HG02973 (cell line): ENCODE data around the gene PXN.
"Not testable (repeated sequence)": the region's sequence is repeated elsewhere in the genome, so short reads cannot be mapped to it uniquely, and the experiment has no call there.

Source experiments
- ATAC-seq: cut with Tn5 transposase; IDR thresholded peaks from one replicate; pipeline ENCODE4 v1.9.1; 2021; ENCODE audit warnings: moderate library complexity; ENCODE audit not compliant: unreplicated experiment

PXN gene

DNA sequence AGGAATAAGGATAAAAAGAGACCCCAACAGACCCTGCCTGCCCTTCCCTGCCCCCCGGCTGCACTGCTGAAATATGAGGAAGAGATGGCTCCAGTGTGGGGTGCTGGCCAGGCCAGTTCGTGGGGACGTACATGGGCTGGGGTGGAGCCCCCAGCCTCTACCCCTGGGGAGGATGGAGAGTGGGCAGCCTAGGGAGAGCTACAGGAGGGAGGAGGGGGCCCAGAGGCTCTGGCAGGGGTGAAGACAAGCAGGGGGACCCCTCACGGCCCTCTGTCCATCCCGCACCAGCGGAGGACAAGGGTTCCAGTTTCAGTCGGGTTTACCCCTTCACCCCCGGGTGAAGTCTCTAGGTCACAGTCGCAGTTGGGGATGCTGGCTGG, 53.6 kb downstream of the PXN start:
- no peak for ATAC-seq

DNA sequence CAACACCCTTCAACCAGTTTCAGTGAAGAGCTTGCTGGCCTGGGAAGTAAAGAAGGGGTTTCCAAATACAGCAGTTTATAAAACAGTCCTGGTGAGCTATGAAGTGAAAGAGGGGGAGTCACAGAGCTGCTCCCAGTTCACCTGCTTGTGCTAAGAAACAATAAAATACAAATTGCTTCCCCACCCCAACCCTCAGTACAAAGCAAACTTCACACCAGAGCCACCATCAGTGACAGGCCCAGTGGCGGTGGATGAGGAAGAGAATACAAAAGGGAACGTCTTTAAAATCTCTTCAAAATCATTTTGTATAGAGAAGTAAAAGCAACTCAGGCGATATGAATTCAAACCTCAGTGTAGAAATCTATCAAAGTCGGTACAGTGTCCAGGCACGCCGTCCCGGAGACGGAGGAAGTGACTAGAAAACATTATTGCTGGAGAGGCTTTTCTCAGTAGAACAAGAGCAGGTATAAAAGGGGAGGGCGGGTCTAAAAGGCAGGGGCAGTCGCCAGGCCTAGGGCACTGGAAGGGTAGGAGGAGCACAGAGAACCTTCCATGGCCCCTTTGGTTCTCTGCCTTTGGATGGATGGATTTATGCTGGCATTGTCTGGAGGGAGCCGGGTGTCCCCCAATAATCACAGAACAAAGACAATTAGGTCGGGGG, 54.2 kb downstream of the PXN start:
- no peak for ATAC-seq

DNA sequence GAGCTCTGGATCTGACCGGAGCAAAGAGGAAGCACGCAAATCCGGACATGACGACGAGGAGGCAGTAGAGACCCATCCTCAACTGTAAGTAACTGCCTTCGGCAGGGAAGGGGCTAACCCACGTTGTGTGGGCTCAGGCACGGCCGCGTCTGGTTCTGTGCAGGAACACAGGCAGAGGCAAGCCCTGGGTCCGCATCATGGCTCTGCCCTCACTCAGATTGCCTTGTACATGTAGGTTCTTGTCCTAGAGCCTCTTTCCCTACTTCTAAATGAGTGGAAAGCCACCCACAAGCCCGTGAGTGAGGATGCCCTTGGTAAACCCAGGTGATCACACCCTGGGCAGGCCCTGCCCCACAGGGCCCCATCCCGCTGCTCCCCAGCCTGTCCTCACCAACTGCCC, 55.7 kb downstream of the PXN start:
- ATAC-seq, result no peak

DNA sequence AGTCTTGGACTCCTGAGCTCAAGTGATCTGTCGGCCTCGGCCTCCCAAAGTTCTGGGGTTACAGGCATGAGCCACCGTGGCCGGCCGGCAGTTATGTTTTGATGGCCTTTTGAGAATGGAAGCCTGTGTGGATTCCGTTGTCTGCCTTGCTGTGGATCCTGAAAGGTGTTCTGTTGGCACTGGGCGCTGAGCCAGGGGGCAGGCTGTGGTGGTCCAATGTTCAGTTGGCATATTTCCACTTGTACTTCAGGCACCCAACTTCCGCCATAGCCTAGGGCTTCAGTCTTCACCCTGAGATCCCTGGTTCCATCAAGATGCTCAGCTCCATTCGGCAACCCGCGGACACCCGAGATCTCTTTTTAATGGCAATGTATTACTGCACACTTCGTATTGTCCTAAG, 58.3 kb downstream of the PXN start:
- ATAC-seq, result no peak

DNA sequence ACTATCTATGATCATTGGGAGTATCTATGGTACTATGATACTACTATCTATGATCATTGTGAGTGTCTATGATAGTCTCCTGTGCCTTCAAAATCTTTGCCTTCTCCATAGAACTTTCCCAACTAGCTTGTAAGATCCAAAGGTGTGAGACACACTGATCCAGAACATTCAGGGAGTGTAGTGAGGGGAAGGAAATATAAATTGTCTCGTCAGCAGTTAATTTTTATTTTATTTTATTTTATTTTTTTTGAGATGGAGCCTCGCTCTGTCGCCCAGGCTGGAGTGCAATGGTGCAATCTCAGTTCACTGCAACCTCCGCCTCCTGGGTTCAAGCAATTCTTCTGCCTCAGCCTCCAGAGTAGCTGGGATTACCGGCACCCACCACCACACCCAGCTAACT, 58.7 kb downstream of the PXN start:
- ATAC-seq, result not testable (repeated sequence)

DNA sequence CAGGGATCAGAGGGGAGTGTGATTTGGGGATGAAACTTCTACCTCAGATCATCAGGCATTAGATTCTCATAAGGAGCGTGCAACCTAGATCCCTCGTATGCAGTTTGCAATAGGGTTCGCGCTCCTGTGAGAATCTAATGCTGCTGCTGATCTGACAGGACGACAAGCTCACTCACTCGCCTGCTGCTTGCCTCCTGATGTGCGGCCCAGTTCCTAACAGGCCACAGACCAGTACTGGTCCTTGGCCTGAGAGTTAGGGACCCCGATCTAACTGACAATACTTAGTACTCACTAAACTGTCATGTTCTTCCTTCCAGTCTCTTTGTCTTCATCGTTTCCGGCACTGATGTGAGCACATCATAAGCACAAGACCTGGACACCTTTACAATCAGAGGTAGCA, 59.3 kb downstream of the PXN start:
- no peak for ATAC-seq

DNA sequence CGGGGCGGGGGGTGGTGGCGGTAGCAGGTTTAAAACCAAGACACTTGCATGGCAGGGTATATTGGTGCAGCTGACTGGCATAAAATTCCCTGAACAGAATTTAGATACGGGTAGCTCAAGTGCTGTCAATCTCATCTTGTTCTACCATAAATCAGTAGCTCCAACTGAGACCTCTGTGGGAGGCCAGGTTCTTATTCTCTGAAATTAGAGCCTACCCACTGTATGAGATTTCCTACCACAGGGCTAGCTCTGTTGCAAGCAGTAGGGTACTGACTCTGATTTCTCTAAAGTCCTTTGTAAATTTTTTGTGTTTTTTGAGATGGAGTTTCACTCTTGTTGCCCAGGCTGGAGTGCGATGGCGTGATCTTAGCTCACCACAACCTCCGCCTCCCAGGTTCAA, 61.4 kb downstream of the PXN start:
- ATAC-seq, result no peak

DNA sequence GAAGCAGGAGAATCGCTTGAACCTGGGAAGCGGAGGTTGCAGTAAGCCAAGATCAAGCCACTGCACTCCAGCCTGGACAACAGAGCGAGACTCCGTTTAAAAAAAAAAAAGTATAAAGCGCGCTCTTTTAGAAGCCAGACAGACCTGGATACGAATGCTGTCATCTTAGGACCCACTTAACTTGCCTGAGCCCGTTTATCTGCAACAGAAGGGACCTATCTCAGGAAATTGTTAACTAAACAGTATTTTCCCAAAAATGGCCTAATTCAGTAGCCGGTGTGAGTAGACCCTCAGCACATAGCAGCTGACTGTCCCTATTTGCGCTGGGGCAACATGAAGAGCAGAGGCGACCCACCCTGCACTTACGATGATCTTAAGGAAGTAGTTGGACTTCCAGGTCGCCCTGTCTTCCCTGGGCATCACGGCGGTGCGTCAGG, 65.1 kb downstream of the PXN start:
- no peak for ATAC-seq

DNA sequence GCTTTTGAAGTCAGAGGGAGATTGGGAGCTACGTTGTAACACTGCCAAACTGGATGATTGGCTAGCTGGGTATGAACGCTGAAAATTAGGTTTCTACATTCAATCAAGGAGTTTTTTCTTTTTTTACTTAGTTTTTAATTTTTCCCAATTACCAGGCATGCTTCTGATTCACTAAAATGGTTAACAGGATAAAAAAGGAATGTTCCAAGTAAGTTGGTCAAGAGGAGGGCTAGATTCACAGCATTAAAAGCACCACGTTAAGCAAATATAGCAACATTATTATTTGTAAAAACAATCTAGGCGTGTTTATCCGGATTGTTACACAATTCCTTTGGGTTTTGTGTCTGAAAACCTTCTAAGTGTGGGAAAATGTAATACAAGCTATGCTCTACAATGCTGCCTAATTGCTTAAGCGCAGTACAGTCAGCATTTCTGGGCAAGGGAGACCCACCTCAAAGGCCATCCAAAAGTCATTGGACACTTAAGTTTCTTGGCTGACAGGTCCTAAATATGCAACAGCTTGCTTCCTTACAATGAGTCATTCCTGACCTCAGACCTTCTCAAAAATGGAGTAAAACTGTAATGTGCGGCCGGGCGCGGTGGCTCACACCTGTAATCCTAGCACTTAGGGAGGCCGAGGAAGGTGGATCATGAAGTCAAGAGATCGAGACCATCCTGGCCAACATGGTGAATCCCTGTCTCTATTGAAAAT, 65.8 kb downstream of the PXN start:
- no peak for ATAC-seq

DNA sequence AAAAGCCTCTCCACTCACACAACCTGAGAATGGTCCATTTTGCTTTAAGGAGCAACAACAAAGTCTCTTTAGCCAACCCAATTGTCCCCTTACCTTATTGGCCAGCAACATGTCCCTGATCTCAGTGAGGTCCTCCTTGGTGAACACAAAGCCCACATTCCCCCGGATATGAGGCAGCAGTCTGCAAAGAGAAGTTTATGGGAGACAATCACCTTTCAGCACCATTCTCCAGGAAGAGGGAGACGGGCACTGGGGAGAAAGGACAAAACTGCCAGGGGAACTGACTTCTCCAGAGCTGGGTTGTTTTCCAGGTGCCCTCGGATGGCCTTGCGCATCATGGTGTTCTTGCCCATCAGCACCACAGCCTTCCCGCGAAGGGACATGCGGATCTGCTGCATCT, 66.5 kb downstream of the PXN start:
- no peak for ATAC-seq

DNA sequence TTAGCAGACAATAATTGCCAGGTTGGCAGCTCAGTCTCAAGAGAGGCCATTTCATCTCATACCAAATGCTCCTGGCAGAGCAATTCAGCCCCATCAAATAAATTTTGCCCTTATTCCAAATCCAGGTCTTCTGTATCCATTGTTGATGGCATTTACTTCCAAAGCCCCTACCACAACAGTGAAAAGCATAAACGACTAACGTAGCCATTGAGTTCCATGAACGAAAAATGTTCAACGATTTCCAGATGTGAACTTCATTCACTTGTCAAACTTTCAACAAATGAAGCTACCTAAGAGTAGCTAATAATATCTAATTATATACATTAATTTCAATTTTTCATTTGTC, 68.0 kb downstream of the PXN start:
- ATAC-seq, result no peak

DNA sequence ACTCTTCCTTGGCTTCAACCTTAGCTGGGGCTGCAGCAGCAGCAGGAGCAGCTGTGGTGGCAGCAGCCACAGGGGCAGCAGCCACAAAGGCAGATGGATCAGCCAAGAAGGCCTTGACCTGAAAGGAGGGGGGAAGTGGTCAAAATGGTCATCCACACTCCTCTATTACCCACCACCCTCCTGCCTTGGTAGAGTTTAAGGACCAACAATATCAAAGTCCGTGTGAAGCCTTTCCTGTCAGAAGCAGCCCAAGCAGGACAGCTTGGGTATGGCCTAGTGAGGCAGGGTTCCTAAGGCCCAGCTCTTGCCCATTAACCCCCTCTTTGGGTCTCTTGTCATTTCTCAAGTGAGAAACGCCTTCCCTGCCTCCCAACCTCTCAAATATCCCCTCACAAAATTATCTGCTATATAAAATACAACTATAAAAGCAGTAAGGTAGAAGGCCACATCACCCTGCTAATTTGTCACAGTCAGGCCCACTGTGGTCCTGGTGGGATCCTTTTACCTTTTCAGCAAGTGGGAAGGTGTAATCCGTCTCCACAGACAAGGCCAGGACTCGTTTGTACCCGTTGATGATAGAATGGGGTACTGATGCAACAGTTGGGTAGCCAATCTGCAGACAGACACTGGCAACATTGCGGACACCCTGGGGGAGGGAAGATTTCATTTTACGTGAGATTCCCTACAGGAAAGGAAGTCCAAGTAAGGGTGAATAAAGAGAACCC, 68.6 kb downstream of the PXN start:
- ATAC-seq, result not testable (repeated sequence)

DNA sequence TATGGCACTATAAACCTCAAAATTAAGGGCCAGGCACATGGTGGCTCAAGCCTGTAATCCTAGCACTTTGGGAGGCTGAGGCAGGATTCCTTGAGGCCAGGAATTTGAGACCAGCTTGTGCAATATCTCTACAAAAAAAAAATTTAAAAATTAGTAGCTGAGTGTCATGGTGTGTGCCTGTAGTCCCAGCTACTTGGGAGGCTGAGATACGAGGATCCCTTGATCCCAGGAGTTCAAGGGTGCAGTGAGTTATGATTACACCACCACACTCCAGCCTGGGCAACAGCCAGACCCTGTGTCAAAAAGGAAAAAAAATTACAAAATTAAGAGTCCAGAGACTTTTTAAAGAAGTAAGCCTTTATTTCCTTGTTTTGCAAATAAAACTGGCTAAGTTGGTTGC, 69.2 kb downstream of the PXN start:
- ATAC-seq, result no peak

DNA sequence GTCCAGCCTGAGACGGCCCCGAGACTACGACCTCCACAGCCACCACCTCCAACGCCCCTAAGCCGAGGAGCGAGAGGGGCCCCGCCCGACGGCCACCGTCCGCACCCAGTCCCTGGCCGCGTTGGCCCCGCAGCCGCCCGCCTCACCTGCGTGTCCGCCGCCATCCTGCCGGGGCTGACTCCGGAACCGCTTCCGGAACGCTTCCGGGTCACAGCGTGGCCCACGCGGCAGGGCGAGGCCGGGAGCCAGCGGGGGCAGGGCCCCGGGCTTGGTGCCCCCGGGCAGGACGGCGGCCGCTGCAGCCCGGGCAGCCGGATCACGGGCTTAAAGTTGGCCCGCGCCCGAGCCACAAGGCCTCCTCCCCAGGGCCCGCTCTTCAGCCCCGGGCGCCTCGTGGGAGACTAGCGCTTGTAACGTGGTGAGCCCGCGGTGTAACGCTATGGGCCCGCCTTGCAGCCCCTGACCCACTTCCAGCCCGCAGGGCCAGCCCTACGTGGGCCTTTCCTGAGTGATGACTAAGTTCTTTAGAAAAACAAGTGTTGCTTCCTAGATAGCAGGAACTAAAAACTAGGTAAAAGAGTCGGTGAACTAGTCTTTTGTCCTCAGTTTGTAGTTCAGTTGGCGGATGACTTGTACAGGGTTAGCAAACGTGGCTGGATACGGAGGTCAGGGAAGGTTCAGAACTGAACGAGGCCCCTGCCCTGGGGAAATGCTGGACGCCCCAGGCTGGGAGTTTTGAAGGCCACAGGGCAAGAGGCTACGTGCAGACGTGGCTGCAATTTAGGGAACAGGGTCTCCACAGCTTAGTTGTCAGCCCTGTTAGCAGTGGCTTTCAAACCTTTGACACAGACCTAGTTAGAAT, 70.8 kb downstream of the PXN start, which contains the start of gene GCN1:
TSS of gene GCN1 (minus strand) at position 182 of the 862 bp plus-strand sequence. CDS start at position 164, 18 bp downstream.
- ATAC-seq, result peak; percentile 68

DNA sequence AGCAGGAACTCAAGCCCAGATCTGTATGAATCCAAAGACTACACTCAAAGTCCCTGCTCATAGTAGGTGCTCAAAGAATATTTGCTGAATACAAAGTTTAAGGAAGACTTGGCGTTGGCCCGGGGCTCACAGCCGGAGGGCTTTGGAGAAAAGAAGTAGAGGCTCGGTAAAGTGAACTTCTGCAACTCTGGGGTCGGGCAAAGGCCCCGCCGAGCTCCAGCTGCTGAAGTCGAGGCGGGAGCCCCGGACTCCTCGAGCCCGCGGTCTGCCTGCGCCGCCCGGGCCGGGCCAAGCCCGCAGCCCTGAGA, 71.3 kb downstream of the PXN start:
- ATAC-seq, result peak; percentile 23

DNA sequence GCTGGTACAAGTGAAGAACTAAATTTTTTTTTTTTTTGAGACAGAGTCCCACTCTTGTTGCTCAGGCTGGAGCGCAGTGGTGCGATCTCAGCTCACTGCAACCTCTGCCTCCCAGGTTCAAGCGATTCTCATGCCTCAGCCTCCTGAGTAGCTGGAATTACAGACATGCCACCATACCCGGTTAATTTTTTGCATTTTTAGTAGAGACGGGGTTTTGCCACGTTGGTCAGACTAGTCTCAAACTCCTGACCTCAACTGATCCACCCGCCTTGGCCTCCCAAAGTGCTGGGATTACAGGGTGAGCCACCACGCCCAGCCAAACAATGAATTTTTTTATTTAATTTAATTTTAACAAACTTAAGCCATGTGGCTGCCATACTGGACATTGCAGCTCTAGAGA, 72.2 kb downstream of the PXN start:
- ATAC-seq, result not testable (repeated sequence)

DNA sequence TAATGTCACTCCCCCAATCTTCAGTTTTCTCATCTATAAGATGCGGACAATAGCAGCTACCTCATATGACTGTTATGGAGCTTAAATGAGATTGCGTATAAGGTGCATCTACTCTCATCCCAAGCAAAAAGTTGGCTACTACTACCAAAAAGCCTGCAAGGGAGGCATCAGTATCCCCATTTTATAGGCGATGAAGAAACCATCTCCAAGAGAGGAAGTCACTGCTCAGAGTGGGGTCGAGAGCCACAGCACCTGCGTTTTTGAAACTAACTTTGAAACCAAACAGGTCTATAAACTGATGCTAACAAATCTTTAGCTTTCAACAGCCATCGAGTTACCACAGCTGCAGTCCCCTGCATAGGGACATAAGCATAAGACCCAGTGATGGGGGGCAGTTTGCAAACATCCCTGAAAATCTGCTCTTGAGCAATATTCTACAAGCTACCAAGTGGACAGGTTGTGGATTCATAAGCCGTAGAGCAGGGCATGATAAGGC, 74.5 kb downstream of the PXN start:
- no peak for ATAC-seq

DNA sequence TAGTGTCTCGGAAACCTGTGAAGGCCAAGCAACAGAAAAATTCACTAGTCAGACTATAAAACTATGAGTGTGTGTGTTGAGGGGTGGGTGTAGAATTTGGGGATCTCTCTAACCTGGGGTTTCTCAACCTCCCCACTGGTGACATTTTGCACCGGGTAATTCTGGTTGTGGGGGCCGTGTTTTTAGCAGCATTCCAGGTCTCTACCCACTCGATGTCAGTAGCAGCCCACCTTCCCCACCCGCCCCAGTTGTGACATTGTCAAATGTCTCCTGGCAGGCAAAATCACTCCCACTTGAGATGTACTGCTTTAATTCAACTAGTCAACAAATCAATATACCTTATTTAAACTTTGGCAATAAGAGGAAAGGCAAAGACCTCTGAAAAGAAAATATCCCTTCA, 75.1 kb downstream of the PXN start:
- no peak for ATAC-seq

DNA sequence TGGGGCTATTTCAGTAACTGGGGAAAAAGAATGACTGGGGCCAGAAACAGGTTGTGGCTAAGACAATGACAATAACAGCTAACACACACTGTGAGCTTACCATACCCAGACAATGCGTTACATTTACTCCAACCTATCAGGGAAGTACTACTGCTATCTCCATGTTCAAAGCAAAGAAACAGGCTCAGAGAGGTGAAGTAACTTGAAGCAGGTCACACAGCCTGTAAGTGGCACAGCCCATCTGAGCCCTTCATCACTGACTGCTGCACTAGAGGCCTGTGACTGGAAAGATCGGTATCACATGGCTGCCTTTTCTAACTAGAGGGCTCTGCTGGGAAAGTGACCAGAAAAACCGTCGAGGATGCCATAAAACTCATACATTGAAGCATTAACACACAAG, 78.9 kb downstream of the PXN start:
- no peak for ATAC-seq

DNA sequence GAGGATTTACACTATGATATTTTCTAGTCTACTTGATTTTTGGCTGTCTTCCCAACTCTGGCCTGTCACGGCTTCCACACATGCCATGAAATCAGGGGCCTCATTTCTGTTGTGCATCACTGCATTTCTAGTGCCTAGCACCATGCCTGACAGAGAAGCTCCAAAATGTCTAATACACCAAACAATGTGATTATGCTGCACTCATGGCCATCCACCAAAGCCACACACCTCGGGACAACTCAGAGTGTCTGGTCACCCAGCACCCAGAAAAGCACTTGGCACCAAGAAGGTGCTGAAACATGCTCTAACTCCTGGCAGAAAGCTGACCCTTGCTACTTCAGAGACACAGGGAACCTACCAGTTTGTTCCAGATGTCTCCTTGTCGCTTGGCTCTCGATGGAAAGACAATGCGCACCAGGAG, 82.3 kb downstream of the PXN start:
- ATAC-seq, result no peak

DNA sequence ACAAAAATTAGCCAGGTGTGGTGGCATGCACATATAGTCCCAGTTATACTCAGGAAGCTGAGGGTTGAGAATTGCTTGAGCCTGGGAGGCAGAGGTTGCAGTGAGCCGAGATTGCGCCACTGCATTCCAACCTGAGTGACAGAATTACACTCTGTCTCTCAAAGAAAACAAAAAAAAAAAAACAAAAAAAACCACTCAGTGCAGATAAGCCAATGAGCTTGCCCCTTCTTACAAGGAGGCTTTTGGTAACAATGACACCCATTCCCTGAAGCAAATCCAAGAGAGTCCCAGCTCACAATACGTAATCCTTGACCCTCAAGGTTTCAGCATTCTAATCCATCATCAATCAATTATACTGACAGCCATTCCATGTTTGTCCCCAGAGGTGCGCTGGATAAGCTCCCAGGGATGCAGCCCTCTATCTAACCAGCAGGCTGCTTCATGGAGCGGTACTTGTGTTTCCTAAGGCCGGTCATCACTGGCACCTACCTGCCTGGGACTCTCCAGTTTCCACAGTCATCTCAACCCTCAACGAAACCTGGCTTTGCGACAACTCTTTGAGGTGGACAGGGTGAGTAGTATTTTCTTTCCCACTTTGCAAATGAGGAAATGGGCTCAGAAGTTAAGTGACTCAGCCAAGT, 83.4 kb downstream of the PXN start:
- no peak for ATAC-seq
